Gastroesophageal sphincter (tissue), 3 donors: ENCODE data around the gene MRPS22.
"Not testable (repeated sequence)": the region's sequence is repeated elsewhere in the genome, so short reads cannot be mapped to it uniquely, and the experiment has no call there.

Experiments
- CTCF ChIP-seq, 4 experiments: fragments of 200-600 bp in 2 of 4; fragments of 450-650 bp in 2 of 4; sonication (generic) in 1 of 4; IDR thresholded peaks; one replicate each; pipeline ENCODE4 v1.5.1; 2017 to 2019; ENCODE audit warnings: antibody characterized with exemption in 4 of 4, mild to moderate bottlenecking in 2 of 4, moderate library complexity in 2 of 4
- POLR2A ChIP-seq, 2 donors: fragments of 450-650 bp; IDR thresholded peaks; one replicate each; pipeline ENCODE4 v1.6.1; 2017; ENCODE audit warnings: antibody characterized with exemption in 2 of 2, mild to moderate bottlenecking in 2 of 2, moderate library complexity in 1 of 2
- POLR2AphosphoS5 ChIP-seq: sonication (generic); formaldehyde crosslinking; IDR thresholded peaks from one replicate; pipeline ENCODE4 v1.6.1; 2017; ENCODE audit warnings: antibody characterized with exemption

GRCh38 chr3:139382291-139382690 is 38.5 kb downstream of the MRPS22 start:
- not testable (repeated sequence) for TF ChIP-seq CTCF (IDR thresholded peaks at IDR 0.05); POLR2AphosphoS5; POLR2A (IDR thresholded peaks at IDR 0.05)
